OCI-LY1 (cell line): ENCODE results near the gene GMDS.

Experiments
- H2AFZ ChIP-seq: fragments of 200-600 bp; sonication (generic), shearing (Covaris generic); 2 replicates; pipeline ENCODE4 v1.6.0; 2014; ENCODE audit warnings: antibody characterized with exemption, mild to moderate bottlenecking, low read length
- H3F3A ChIP-seq: fragments of 200-600 bp; sonication (generic), shearing (Covaris generic); 2 replicates; pipeline ENCODE4 v1.6.0; 2014; ENCODE audit warnings: mild to moderate bottlenecking, antibody characterized with exemption, low read length, moderate library complexity; ENCODE audit not compliant: insufficient read depth
- H3K27ac ChIP-seq: fragments of 200-600 bp; sonication (generic); 2 replicates; pipeline ENCODE4 v1.5.1; 2014; ENCODE audit warnings: low read length, mixed run types, mild to moderate bottlenecking, low read depth; ENCODE audit not compliant: poor library complexity, severe bottlenecking
- H3K27me3 ChIP-seq: fragments of 200-600 bp; sonication (generic); 2 replicates; pipeline ENCODE4 v1.6.0; 2014; ENCODE audit warnings: antibody characterized with exemption, mild to moderate bottlenecking, low read length, moderate library complexity; ENCODE audit not compliant: insufficient read depth
- H3K36me3 ChIP-seq: fragments of 200-600 bp; sonication (generic); 2 replicates; pipeline ENCODE4 v1.6.1; 2014; ENCODE audit warnings: mild to moderate bottlenecking, antibody characterized with exemption, low read length, moderate library complexity, mixed read lengths; ENCODE audit not compliant: insufficient read depth
- H3K4me1 ChIP-seq: fragments of 200-600 bp; sonication (generic); 2 replicates; pipeline ENCODE4 v1.5.1; 2014; ENCODE audit warnings: mild to moderate bottlenecking, low read length, moderate library complexity; ENCODE audit not compliant: insufficient read depth, severe bottlenecking
- H3K4me2 ChIP-seq: fragments of 200-600 bp; sonication (generic), shearing (Covaris generic); 2 replicates; pipeline ENCODE4 v1.6.1; 2014; ENCODE audit warnings: low read length
- H3K4me3 ChIP-seq: fragments of 200-600 bp; sonication (generic); 2 replicates; pipeline ENCODE4 v1.5.1; 2014; ENCODE audit warnings: low read length, low read depth, mild to moderate bottlenecking, mixed read lengths; ENCODE audit not compliant: poor library complexity, severe bottlenecking
- H3K79me2 ChIP-seq: fragments of 200-600 bp; shearing (Covaris generic); 2 replicates; pipeline ENCODE4 v1.6.1; 2016; ENCODE audit warnings: mixed run types, low read length, mixed read lengths; ENCODE audit not compliant: insufficient read depth
- H3K9ac ChIP-seq: fragments of 200-600 bp; sonication (generic), shearing (Covaris generic); 2 replicates; pipeline ENCODE4 v1.6.1; 2014; ENCODE audit warnings: mild to moderate bottlenecking, low read length, mixed read lengths
- H3K9me2 ChIP-seq: fragments of 200-600 bp; sonication (generic), shearing (Covaris generic); 2 replicates; pipeline ENCODE4 v1.6.1; 2014; ENCODE audit warnings: low read depth, mild to moderate bottlenecking, low read length, mixed read lengths
- H3K9me3 ChIP-seq: fragments of 200-600 bp; shearing (Covaris generic); 2 replicates; pipeline ENCODE4 v1.6.1; 2014; ENCODE audit warnings: low read length, mixed read lengths
- H4K20me1 ChIP-seq: fragments of 200-600 bp; sonication (generic), shearing (Covaris generic); 2 replicates; pipeline ENCODE4 v1.6.0; 2016; ENCODE audit warnings: mild to moderate bottlenecking, low read length; ENCODE audit not compliant: insufficient read depth
- CTCF ChIP-seq: fragments of 200-600 bp; sonication (generic), shearing (Covaris generic); IDR thresholded peaks from 2 replicates; pipeline ENCODE4 v1.5.1; 2017; ENCODE audit warnings: mild to moderate bottlenecking, antibody characterized with exemption, low read length, moderate library complexity, mixed read lengths
- EZH2 ChIP-seq: fragments of 200-600 bp; sonication (generic), shearing (Covaris generic); IDR thresholded peaks from 2 replicates; pipeline ENCODE4 v1.8.0; 2017; ENCODE audit warnings: borderline replicate concordance, mixed run types, mild to moderate bottlenecking, antibody characterized with exemption, low read length, moderate library complexity, mixed read lengths

GMDS gene

GRCh38 chr6:1586256-1586655 is 659.1 kb downstream of the GMDS start:
- Histone ChIP-seq H3K4me1 (no peaks in the 10 kb centered on the region), H3K4me3 (no peak overlapping the region), H3K79me2 (no peaks in the 10 kb centered on the region), H2AFZ (no peak overlapping the region), H3K4me2 (no peak overlapping the region), H3F3A (no peaks in the 10 kb centered on the region), H3K36me3 (no peaks in the 10 kb centered on the region), H4K20me1 (no peaks in the 10 kb centered on the region), H3K9ac (no peak overlapping the region), H3K27ac (no peak overlapping the region), H3K9me3 (no peaks in the 10 kb centered on the region), H3K27me3 (peaks cover 10% of the 10 kb centered on the region), H3K9me2 (no peaks in the 10 kb centered on the region)
- TF ChIP-seq EZH2 (no peak), CTCF (no peak)

GRCh38 chr6:1585669-1586049 is 659.7 kb downstream of the GMDS start:
- H3K9me3 ChIP-seq: no peaks in the 10 kb centered on the region
- H3K27me3 ChIP-seq: peaks cover 10% of the 10 kb centered on the region
- no peaks in the 10 kb centered on the region for H3K4me1 ChIP-seq
- H3K36me3 ChIP-seq: no peaks in the 10 kb centered on the region
- H2AFZ ChIP-seq: no peak overlapping the region
- no peak overlapping the region for H3K4me2 ChIP-seq
- no peaks in the 10 kb centered on the region for H3K9me2 ChIP-seq
- H3F3A ChIP-seq: no peaks in the 10 kb centered on the region
- H3K4me3 ChIP-seq: no peak overlapping the region
- H3K9ac ChIP-seq: no peak overlapping the region
- H3K27ac ChIP-seq: no peak overlapping the region
- H3K79me2 ChIP-seq: no peaks in the 10 kb centered on the region
- no peaks in the 10 kb centered on the region for H4K20me1 ChIP-seq
- TF ChIP-seq CTCF (no peak), EZH2 (no peak)

GRCh38 chr6:1584996-1585668 is 660.3 kb downstream of the GMDS start:
- no peaks in the 10 kb centered on the region for H3K9me2 ChIP-seq
- no peak overlapping the region for H3K9ac ChIP-seq
- TF ChIP-seq EZH2: no peak
- no peak for TF ChIP-seq CTCF
- H3K9me3 ChIP-seq: no peaks in the 10 kb centered on the region
- H3K36me3 ChIP-seq: no peaks in the 10 kb centered on the region
- H3K4me3 ChIP-seq: no peak overlapping the region
- no peak overlapping the region for H3K27ac ChIP-seq
- H3K4me1 ChIP-seq: no peaks in the 10 kb centered on the region
- H4K20me1 ChIP-seq: no peaks in the 10 kb centered on the region
- peaks cover 8% of the 10 kb centered on the region for H3K27me3 ChIP-seq
- H2AFZ ChIP-seq: no peak overlapping the region
- H3K79me2 ChIP-seq: no peaks in the 10 kb centered on the region
- no peak overlapping the region for H3K4me2 ChIP-seq
- H3F3A ChIP-seq: no peaks in the 10 kb centered on the region
